ENCODE measurements around the gene CACNA2D3.

- TF ChIP-seq CTCF (IDR thresholded peaks at IDR 0.05; ENCODE audit: low read length) (no peak), EZH2 (optimal IDR thresholded peaks at IDR 0.05; ENCODE audit: low read depth, low read length) (no peak)
These were observed 748.1 kb downstream of the CACNA2D3 start for GRCh38 chr3:54870423-54870822.
